GM18511 (cell line): ENCODE results near the gene TRAF2.
"Not testable (repeated sequence)": the region's sequence is repeated elsewhere in the genome, so short reads cannot be mapped to it uniquely, and the experiment has no call there.

ENCODE experiments used
- ATAC-seq: cut with Tn5 transposase; IDR thresholded peaks from one replicate; pipeline ENCODE4 v1.9.1; 2021; ENCODE audit warnings: mild to moderate bottlenecking, moderate library complexity; ENCODE audit not compliant: unreplicated experiment

TRAF2 gene

GRCh38 chr9:136857581-136858412 lies 28.5 kb upstream of the TRAF2 start:
- no peak for ATAC-seq

- ATAC-seq, result no peak
Measured at GRCh38 chr9:136858452-136858843, 27.9 kb upstream of the TRAF2 start.

GRCh38 chr9:136858844-136859757 lies 27.2 kb upstream of the TRAF2 start:
- no peak for ATAC-seq

DNA sequence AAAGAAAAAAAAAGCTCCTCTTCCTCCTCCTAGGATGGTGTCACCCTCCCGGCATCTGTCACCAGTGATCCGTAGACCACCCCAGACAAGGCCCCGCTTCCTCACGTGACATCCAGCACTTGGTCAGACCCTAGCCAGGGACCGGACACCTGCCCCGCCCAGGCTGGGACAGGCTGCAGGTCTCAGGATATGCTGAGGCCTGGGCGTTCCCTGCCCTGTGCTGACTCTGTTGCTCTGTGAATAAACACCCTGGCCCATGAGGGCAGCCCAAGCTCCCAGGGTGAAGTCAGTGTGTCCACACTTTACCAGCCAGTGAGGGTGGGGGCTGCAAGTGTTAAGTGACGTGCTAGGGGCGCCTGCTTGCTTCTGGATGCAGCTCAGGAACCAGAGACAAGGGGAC lies 25.8 kb upstream of the TRAF2 start:
- ATAC-seq, result no peak

GRCh38 chr9:136860933-136861873 lies 25.1 kb upstream of the TRAF2 start:
- no peak for ATAC-seq

- ATAC-seq, result no peak
Measured at GRCh38 chr9:136861874-136862457, 24.4 kb upstream of the TRAF2 start.

DNA sequence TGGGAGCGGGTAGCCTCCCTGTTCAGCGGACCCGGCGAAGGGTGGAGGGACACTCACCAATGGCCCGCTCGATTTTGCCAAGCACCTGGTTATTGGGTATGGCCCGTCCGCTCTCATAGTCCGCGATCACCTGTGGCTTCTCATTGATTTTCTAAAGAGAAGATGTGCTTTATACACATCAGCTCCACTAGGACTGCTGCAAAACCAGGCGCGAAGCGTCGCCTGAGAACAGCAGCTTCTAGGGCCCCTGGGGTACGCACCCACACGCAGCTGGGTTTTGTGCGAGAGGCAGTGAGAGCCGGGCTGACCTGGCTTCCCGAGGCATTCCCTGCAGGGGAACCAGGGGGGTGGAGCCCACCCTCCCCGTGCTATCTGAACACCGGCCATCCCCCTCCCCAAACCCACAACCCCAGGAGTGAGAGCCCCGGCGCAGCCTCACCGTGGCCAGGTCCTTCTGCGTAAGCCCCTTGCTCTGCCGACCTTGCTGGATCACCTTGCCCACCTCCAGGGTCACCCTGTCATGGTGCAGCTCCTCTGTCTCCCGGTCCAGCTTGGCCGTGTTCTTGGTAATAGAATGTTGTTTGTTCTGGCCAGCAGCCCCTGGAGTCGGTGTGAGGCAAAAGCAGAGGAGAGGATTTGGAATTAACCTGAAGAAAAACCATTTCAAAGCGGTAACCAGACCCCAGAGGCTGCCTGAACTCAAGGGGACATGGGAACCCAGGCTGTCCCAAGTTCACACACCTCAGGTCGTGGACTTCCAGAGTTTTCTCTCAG lies 23.3 kb upstream of the TRAF2 start:
- no peak for ATAC-seq

DNA sequence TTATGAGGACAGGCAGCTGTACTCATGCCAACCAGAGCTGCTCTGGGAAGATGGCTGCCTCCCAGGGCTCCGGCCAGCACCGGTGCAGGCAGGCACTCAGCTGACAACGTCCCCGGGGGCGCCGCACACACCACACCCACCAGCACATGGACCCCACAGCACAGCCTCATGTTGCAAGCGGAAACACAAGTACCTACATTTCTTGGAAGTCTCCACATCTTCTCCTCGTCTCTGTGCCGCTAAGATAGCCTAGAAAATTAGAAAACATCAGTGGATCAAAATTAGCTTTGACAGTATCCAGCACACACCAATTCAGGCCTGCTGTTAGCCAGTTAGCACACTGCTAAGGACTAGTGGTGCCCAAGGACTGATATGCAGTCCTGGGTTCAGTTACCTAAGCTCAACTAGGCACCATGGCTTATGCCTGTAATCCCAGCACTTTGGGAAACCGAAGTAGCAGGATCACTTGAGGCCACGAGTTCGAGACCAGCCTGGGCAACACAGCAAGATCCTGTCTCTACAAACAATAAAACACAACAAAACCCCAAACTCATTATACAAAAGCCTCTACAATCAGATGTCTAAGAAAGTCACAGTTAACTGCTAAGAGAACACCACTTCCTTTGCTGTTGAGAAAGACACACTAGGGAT lies 22.6 kb upstream of the TRAF2 start:
- ATAC-seq, result no peak

DNA sequence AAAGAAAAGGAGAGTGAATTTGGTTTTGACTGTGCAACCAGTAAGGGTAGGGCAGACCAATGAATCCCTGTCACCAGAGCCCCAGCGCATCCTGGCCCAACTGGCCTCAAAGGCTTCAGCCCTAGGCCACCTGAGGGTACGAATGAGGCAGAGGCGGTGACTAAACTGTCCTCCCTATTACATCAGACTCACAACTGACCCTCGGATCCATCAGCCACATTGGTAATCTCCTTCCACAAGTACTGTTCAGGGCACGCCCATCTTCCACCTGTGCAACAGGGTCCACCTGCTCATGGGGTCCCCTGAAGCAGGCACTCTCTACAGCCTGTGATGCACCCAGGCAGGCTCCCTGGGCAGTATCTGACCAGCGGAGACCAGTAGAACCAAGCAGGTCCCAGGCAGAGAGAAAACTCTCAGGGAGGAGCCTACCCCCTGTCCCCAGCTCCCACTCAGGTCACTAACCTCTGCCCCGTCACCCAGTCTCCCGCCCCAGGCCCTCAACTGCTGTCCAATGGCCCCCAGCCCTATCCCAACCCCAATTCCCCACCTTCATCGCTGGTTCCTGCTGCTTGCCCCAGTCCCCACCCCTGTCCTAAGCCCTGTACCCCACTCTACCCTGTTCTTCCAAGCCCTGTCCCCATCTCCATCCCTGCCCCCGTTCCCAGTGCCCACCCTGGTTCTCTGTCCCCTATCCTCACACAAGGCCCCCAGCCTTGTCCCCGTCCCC lies 21.1 kb upstream of the TRAF2 start:
- no peak for ATAC-seq

- ATAC-seq, result peak; percentile 4
Measured at GRCh38 chr9:136865768-136866103, 20.6 kb upstream of the TRAF2 start.

DNA sequence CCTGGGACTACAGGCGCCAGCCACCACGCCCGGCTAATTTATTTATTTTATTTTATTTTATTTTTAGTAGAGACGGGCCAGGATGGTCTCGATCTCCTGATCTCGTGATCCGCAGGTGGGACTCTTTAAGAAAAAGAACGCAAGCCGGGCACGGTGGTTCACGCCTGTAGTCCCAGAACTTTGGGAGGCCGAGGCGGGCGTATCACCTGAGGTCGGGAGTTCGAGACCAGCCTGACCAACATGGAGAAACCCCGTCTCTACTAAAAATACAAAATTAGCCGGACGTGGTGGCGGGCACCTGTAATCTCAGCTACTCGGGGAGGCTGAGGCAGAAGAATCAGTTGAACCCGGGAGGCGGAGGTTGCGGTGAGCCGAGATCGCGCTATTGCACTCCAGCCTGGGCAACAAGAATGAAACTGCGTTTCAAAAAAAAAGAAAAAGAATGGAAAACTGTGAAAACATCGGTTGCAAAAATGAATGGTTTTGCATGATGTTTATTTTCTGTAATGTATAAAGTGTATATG lies 19.4 kb upstream of the TRAF2 start:
- ATAC-seq, result not testable (repeated sequence)

- no peak for ATAC-seq
Measured at GRCh38 chr9:136867480-136867879, 18.8 kb upstream of the TRAF2 start.

DNA sequence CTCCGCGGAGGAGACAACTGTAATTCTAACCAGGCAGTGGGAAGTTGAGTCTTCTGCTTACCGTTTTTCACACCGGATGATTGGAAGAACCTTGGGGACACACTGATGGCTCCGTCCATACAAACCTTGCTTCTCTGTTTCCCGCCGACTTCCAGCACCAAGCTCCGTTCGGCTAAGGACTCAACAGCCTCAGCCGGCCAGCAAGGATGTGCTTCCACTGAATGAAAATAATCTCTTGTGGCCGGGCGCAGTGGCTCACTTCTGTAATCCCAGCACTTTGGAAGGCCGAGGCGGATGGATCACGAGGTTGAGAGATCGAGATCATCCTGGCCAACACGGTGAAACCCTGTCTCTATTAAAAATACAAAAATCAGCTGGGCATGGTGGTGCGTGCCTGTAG lies 18.4 kb upstream of the TRAF2 start:
- no peak for ATAC-seq

DNA sequence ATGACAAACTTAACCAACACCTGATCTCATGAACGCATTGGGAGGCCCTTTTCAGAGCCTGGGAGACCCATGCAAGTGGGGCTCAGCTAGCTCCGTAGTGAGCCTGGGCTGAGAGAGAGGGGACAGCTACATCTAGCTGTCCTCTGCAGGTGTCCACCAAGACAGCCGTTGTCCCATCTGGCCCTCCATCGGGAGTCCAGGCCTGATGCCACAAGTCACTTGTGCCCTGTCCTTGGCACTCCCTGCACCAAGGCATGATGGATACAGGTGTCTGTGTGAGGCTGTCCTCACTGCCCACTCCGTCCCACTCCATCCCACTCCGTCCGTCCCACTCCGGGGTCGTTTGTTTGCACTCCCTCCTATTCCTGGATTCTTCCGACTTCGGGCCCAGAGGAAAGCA lies 17.7 kb upstream of the TRAF2 start:
- no peak for ATAC-seq

DNA sequence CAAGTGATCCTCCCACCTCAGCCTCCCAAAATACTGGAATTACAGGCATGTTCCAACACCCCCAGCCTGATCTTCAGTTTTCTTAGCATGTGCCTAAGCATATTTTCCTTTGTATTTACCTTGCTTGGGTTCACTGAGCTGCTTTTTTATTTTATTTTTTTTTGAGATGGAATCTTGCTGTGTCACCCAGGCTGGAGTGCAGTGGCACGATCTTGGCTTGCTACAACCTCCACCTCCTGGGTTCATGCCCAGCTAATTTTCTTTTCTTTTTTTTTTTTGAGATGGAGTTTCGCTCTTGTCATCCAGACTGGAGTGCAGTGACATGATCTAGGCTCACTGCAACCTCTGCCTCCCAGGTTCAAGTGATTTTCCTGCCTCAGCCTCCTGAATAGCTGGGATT lies 16.7 kb upstream of the TRAF2 start:
- ATAC-seq, result not testable (repeated sequence)

DNA sequence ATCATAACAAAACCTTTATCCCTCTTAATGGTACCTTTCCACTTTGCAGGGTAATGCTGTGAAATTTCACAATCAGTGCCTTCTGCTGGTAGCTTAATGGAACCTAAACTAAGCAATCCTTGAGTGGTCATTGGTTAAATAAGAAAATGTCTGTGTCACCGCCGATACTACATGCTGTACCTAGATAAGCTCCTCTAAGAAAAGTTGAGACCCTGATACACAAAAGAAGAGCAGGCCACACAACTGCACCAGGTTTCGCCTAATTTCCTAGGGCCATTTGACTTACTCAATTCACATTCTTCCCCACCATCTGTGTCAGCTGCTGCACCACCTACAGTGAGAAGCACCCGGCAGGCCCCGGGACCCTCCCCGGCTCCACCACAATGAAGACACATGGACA lies 11.2 kb upstream of the TRAF2 start:
- ATAC-seq, result no peak

- no peak for ATAC-seq
Measured at GRCh38 chr9:136876476-136876875, 9.8 kb upstream of the TRAF2 start.

GRCh38 chr9:136880651-136881050 lies 5.7 kb upstream of the TRAF2 start:
- no peak for ATAC-seq
